GM13977 (cell line): Measurements from ENCODE around the gene CD63.

Source experiments
- DNase-seq: peaks from one replicate; pipeline ENCODE4 v3.0.0; 2012; ENCODE audit warnings: low spot score
- in situ Hi-C: fragments of 300-500 bp; cut with MboI; formaldehyde crosslinking; loops from one replicate; pipeline ENCODE4 v1.12.0; 2022; ENCODE audit warnings: low sequenced_read_pairs, low pct_unique_long_range_greater_than_20kb, mixed read lengths, inconsistent platforms; ENCODE audit not compliant: unreplicated experiment
- TF ChIP-seq, protein P1 (sequence below): IDR thresholded peaks from 2 replicates; pipeline ENCODE4 v1.5.1; 2012; ENCODE audit warnings: mild to moderate bottlenecking, control low read depth; ENCODE audit not compliant: insufficient read depth; ENCODE audit errors: extremely low read depth, missing control alignments

CD63 gene

DNA sequence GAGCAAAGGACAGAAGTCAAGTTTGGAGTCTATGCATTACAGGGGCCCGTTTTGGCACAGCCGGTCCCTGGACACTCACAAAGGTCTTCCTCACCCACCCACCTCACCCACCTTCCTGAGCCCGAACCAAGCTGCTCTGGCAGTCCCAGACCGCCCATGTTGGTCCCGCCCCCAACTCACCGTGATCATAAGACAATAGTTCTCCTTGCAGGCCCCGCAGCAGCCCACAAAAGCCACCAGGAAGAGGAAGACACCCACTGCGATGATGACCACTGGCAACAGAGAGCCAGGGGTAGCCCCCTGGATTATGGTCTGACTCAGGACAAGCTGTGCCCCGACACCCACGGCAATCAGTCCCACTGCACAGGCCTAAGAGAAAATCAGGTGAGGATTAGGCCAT, 1.8 kb downstream of the CD63 start:
- DNase-seq: no peak
- TF ChIP-seq, protein P1, sequence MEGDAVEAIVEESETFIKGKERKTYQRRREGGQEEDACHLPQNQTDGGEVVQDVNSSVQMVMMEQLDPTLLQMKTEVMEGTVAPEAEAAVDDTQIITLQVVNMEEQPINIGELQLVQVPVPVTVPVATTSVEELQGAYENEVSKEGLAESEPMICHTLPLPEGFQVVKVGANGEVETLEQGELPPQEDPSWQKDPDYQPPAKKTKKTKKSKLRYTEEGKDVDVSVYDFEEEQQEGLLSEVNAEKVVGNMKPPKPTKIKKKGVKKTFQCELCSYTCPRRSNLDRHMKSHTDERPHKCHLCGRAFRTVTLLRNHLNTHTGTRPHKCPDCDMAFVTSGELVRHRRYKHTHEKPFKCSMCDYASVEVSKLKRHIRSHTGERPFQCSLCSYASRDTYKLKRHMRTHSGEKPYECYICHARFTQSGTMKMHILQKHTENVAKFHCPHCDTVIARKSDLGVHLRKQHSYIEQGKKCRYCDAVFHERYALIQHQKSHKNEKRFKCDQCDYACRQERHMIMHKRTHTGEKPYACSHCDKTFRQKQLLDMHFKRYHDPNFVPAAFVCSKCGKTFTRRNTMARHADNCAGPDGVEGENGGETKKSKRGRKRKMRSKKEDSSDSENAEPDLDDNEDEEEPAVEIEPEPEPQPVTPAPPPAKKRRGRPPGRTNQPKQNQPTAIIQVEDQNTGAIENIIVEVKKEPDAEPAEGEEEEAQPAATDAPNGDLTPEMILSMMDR: no peak
- in situ Hi-C loops: loop anchor here (25.0 kb wide), 1 partner anchor 310 kb away; the partner anchor contains the start of gene RPS26

GRCh38 chr12:55725556-55725955, 3.3 kb downstream of the CD63 start:
- TF ChIP-seq, protein P1: no peak
- no peak for DNase-seq
- in situ Hi-C loops: loop anchor here (25.0 kb wide), 1 partner anchor 312 kb away; the partner anchor contains the start of gene RPS26

DNA sequence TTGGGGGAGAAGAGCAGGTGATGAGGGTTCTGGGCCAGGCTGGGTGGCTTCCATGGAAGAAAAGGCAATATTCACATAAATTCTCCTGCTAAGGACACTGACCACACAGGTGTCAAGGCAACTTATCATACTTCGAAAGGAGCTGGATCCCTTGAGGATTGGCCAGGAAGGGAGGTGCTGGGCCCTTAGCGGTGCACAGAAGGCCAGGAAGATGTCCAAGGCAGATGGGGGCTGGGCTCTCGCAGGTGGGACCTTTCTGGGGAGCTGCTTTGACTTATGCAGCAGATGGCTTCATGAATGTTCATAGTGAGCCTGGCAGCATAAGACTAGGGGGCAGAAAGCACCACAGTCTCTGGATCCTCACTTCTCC, 3.9 kb downstream of the CD63 start:
- in situ Hi-C loops: loop anchor here (25.0 kb wide), 1 partner anchor 312 kb away; the partner anchor contains the start of gene RPS26
- DNase-seq: no peak
- TF ChIP-seq, protein P1: no peak

- in situ Hi-C loops: no loop called here
- peak; percentile 59 for DNase-seq
- TF ChIP-seq, protein P1: peak; percentile 75
Measured at GRCh38 chr12:55724226-55724939, 4.4 kb downstream of the CD63 start.

GRCh38 chr12:55723516-55724225, 5.1 kb downstream of the CD63 start:
- DNase-seq: no peak
- in situ Hi-C loops: no loop called here

GRCh38 chr12:55722948-55723347, 5.9 kb downstream of the CD63 start:
- in situ Hi-C loops: no loop called here

More at GRCh38 chr12:55723516-55724225, 5.1 kb downstream of the CD63 start:
- TF ChIP-seq, protein P1: no peak

More at GRCh38 chr12:55722948-55723347, 5.9 kb downstream of the CD63 start:
- DNase-seq: no peak
- TF ChIP-seq, protein P1: no peak
